GM12878 (cell line): ENCODE data around the gene ZNF222. TPM values are rescaled to one million over a fixed set of nuclear protein-coding genes. Genes with fewer than 3 reads are reported as not detected.

ENCODE experiments used
- CBFB ChIP-seq: IDR thresholded peaks from 2 replicates; pipeline ENCODE4 v1.6.1; 2016; ENCODE audit warnings: antibody characterized with exemption, low read depth
- GABPA ChIP-seq: IDR thresholded peaks from 2 replicates; pipeline ENCODE4 v1.6.1; 2014; ENCODE audit warnings: antibody characterized with exemption, low read depth, mild to moderate bottlenecking, inconsistent platforms
- HCFC1 ChIP-seq: fragments of 150-350 bp; IDR thresholded peaks from 2 replicates; pipeline ENCODE4 v1.6.1; 2014; ENCODE audit warnings: low read length
- HDGF ChIP-seq: fragments of 450-650 bp; IDR thresholded peaks from 2 replicates; pipeline ENCODE4 v1.6.1; 2016; ENCODE audit warnings: antibody characterized with exemption
- IRF3 ChIP-seq: fragments of 450-650 bp; IDR thresholded peaks from 2 replicates; pipeline ENCODE4 v1.6.1; 2014; ENCODE audit warnings: mild to moderate bottlenecking
- JUNB ChIP-seq: IDR thresholded peaks from 2 replicates; pipeline ENCODE4 v1.6.1; 2016; ENCODE audit warnings: antibody characterized with exemption, mild to moderate bottlenecking
- MEF2A ChIP-seq: IDR thresholded peaks from 2 replicates; pipeline ENCODE4 v1.6.1; 2011; ENCODE audit warnings: low read depth, mild to moderate bottlenecking, low read length, moderate library complexity; ENCODE audit not compliant: insufficient read depth
- NFIC ChIP-seq: IDR thresholded peaks from 2 replicates; pipeline ENCODE4 v1.6.1; 2012; ENCODE audit warnings: low read depth, mild to moderate bottlenecking, inconsistent platforms, low read length, moderate library complexity
- PML ChIP-seq: IDR thresholded peaks from 2 replicates; pipeline ENCODE4 v1.6.1; 2012; ENCODE audit warnings: low read length, inconsistent platforms
- PRDM15 ChIP-seq: fragments of 450-650 bp; formaldehyde crosslinking; IDR thresholded peaks from 2 replicates; pipeline ENCODE4 v1.4.0; 2020; ENCODE audit warnings: mild to moderate bottlenecking, moderate library complexity
- SIN3A ChIP-seq: IDR thresholded peaks from 2 replicates; pipeline ENCODE4 v1.6.1; 2012; ENCODE audit warnings: low read depth, low read length, improper control_type of control experiment
- STAT3 ChIP-seq: IDR thresholded peaks from 2 replicates; pipeline ENCODE4 v1.6.1; 2011; ENCODE audit warnings: low read depth, low read length, improper control_type of control experiment
- ZBTB4 ChIP-seq: fragments of 450-650 bp; formaldehyde crosslinking; IDR thresholded peaks from 2 replicates; pipeline ENCODE4 v1.4.0; 2022; ENCODE audit warnings: mild to moderate bottlenecking, moderate library complexity
- polyA plus RNA-seq, 11 experiments: library from polyadenylated mRNA; depleted of rRNA in 4 of 11; unstranded in 6 of 11; stranded (reverse) in 5 of 11; fragments of >200 nt; fragmentation: Nextera tagmentation in 4 of 11; fragmentation: Illumina TruSeq in 1 of 11; extraction: Ambion mirVana in 4 of 11; extraction: Trizol in 1 of 11; gene quantifications; 1 replicate in 1 of 11; 2 replicates in 10 of 11; pipeline versions ENCODE4 v1.2.1 to v1.2.3, GENCODE V29; 2011 to 2016; ENCODE audit warnings: inconsistent platforms in 2 of 11, missing spikeins in 2 of 11, low read depth in 1 of 11
- total RNA-seq, 4 experiments: library from RNA; depleted of rRNA in 3 of 4; stranded (reverse); fragments of >200 nt in 3 of 4; fragmentation: Illumina TruSeq in 1 of 4; extraction: Trizol in 1 of 4; gene quantifications; 2 replicates each; pipeline versions ENCODE4 v1.2.1 to v1.2.3, GENCODE V29; 2013 to 2021
- TF ChIP-seq, protein P1 (sequence below): IDR thresholded peaks from 2 replicates; pipeline ENCODE4 v1.6.1; 2011; ENCODE audit warnings: low read depth, mild to moderate bottlenecking, low read length, moderate library complexity, borderline replicate concordance; ENCODE audit errors: extremely low read depth
- TF ChIP-seq, protein P2 (sequence below): fragments of 450-650 bp; IDR thresholded peaks from 2 replicates; pipeline ENCODE4 v1.6.1; 2017; ENCODE audit warnings: antibody characterized with exemption, mild to moderate bottlenecking, moderate library complexity
- TF ChIP-seq, protein P3 (sequence below): fragments of 450-650 bp; IDR thresholded peaks from 2 replicates; pipeline ENCODE4 v1.6.1; 2017; ENCODE audit warnings: low read depth, mild to moderate bottlenecking, moderate library complexity

Gene ZNF222
- total and polyA plus RNA-seq, 10 of the 15 experiments (the other 5 are each of a cell fraction or from before 2014, with no cell fraction given), result 2.3 to 5.9 (median 4.2) TPM

DNA sequence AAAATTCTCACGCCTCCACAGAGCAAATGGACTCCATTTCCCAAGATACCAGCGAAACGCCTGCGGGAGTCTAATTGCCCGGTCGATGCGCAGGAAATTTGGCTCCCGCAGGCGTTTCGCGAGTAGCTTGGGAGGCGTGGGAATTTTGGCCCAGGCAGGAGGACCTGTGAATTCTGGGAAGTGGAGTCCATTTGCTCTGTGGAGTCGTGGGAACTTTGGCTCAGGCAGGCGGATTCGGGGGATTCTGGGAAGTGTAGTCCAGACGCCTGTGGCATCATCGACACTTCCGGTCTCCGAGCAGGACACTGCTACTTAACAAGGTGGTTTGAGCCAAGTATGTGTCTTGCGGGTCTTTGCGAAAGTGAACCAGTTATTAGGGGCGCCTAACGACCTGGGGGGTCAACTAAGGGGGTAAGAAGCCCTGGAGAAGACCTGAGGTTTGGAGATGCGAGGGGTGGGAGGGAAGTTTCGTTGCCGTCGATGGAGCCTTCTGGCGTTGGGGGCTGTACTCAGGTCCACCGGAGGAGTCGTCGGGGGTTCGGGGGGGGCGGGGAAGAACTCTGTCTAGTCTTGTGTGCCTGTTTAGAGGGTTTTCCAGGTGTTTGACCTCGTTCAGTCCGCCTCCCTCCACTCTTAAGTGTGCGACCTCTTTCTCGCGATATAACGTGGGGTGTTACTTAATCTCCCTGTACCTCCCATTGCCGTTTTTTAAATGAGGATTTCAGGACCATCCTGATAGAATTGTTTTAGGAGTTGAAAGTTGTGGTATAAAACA, 41.1 kb upstream of the ZNF222 start, which contains the start of gene ZNF155 (continued):
- TF ChIP-seq GABPA, result peak; percentile 86
- TF ChIP-seq SIN3A, result no peak
- no peak for TF ChIP-seq ZBTB4 (CRISPR knock-in tag)
- TF ChIP-seq, protein P1, sequence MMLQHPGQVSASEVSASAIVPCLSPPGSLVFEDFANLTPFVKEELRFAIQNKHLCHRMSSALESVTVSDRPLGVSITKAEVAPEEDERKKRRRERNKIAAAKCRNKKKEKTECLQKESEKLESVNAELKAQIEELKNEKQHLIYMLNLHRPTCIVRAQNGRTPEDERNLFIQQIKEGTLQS, result no peak
- no peak for TF ChIP-seq NFIC
- TF ChIP-seq, protein P2, sequence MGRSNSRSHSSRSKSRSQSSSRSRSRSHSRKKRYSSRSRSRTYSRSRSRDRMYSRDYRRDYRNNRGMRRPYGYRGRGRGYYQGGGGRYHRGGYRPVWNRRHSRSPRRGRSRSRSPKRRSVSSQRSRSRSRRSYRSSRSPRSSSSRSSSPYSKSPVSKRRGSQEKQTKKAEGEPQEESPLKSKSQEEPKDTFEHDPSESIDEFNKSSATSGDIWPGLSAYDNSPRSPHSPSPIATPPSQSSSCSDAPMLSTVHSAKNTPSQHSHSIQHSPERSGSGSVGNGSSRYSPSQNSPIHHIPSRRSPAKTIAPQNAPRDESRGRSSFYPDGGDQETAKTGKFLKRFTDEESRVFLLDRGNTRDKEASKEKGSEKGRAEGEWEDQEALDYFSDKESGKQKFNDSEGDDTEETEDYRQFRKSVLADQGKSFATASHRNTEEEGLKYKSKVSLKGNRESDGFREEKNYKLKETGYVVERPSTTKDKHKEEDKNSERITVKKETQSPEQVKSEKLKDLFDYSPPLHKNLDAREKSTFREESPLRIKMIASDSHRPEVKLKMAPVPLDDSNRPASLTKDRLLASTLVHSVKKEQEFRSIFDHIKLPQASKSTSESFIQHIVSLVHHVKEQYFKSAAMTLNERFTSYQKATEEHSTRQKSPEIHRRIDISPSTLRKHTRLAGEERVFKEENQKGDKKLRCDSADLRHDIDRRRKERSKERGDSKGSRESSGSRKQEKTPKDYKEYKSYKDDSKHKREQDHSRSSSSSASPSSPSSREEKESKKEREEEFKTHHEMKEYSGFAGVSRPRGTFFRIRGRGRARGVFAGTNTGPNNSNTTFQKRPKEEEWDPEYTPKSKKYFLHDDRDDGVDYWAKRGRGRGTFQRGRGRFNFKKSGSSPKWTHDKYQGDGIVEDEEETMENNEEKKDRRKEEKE, result no peak
- no peak for TF ChIP-seq HDGF
- no peak for TF ChIP-seq PRDM15
- TF ChIP-seq, protein P3, sequence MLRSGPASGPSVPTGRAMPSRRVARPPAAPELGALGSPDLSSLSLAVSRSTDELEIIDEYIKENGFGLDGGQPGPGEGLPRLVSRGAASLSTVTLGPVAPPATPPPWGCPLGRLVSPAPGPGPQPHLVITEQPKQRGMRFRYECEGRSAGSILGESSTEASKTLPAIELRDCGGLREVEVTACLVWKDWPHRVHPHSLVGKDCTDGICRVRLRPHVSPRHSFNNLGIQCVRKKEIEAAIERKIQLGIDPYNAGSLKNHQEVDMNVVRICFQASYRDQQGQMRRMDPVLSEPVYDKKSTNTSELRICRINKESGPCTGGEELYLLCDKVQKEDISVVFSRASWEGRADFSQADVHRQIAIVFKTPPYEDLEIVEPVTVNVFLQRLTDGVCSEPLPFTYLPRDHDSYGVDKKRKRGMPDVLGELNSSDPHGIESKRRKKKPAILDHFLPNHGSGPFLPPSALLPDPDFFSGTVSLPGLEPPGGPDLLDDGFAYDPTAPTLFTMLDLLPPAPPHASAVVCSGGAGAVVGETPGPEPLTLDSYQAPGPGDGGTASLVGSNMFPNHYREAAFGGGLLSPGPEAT, result peak; percentile 71; the same call in 1 of the 2 replicates
- TF ChIP-seq PML, result no peak
- TF ChIP-seq IRF3, result no peak
- no peak for TF ChIP-seq MEF2A
- TF ChIP-seq CBFB, result peak; percentile 34; the same call in 1 of the 2 replicates
- TF ChIP-seq JUNB, result no peak
- TF ChIP-seq STAT3, result no peak
- peak; percentile 92 for TF ChIP-seq HCFC1
